ENCODE data around the gene FZR1.
A peak's percentile ranks its signal among the peaks of the same experiment; 100 is the strongest.

Gene FZR1

DNA sequence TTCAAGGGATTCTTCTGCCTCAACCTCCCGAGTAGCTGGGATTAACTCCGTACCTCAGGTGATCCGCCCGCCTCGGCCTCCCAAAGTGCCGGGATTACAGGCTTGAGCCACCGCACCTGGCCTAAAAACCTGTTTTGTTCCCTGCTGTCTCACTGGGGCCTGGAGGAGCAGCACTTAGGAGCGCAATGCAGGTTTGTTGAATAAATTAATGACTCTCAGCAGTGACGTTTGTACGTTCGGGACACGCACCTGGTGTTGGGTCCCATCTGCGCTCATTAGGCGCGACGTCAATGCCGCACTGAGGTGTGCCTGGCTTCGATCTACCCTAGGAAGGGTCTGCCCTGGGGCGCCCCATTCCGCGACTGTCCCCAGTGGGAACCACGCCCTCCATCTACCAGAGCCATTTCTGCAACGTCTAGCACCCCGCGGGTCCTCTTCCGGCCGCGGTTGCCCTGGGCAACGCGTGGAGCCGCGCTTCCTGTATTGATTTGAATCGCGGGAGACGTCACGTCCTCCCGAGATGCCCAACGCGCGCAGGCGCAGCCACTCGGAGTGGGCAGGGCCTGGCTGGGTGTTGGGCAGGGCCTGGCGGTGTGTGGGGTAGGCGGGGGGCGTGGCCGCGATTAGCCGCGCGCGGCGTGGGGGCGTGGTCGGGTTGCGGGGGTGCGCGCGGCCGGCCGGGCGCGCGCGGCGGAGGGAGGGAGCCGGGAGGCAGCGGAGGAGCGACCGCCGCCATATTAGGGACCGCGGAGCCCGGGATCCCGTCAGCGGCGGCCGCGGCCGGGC lies at the start of gene FZR1:
Gene FZR1, plus strand, starts transcription at position 714 of the 786 bp plus-strand sequence. CDS start 16,679 bp downstream, outside the sequence.
- DNase-seq (ENCODE audit: low spot score): peak; percentile 97

DNA sequence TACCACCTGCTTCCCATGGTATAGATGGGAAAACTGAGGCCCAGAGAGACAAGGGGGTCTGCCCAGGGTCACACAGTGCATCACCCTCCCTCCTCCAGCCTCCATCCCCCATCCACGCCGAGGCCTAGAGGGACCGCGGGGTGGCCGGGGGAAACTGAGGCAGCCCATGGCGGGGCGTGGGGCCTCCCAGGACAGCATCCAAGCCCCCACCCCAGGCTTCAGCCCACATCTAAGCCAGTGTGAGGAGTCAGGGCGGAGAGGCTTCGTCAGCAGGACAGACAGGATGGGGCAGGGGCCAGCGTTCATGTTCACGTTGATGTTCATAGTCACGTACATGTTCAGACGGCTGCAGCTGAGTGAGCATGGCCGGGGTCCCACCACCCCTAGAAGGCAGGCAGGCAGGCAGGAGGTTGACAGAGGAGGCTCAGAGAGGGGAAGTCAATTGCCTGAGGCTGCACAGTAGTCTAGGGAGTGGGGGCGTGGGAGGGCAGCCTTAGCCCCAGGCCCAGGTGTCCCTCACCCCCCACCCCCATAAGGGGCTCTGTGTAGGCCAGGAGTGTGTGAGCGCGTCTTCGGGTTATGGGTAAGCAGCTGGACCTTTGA lies 49.1 kb upstream of the FZR1 start:
- no peak for DNase-seq (ENCODE audit: low spot score)

DNA sequence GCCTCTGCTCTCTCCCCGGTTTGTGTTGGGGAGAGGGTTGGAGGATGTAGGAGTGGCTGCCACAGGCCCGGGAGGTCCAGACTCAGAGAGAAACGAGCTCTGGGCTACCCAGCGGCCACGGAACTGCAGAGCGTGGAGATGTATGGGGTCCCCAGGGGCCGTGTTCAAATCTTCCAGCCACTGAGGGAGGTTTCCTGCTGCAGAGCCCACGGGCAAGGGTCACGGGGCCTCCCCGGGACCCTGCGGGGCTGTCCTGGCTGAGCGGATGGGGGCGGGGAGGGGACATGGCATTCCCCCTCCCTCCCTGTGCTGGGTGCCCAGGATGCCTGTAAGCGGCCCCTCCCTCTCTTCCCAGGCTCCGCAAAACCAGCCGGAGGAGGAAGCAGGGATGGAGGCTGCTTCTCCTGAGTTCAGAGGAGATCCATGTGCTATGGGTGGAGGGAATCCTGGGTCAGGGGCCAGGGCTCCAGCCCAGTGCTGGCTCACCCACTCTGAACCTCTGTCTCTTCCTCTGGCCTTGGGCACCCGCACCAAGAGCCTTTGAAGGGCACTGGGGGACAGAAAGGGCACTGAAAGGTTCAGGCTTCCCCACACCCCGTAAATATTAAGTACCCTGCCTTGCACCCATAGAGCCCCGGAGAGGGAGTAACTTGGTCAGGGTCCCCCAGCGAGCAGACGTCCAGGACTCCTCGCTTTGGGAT lies 48.4 kb upstream of the FZR1 start:
- DNase-seq (ENCODE audit: low spot score): no peak

DNA sequence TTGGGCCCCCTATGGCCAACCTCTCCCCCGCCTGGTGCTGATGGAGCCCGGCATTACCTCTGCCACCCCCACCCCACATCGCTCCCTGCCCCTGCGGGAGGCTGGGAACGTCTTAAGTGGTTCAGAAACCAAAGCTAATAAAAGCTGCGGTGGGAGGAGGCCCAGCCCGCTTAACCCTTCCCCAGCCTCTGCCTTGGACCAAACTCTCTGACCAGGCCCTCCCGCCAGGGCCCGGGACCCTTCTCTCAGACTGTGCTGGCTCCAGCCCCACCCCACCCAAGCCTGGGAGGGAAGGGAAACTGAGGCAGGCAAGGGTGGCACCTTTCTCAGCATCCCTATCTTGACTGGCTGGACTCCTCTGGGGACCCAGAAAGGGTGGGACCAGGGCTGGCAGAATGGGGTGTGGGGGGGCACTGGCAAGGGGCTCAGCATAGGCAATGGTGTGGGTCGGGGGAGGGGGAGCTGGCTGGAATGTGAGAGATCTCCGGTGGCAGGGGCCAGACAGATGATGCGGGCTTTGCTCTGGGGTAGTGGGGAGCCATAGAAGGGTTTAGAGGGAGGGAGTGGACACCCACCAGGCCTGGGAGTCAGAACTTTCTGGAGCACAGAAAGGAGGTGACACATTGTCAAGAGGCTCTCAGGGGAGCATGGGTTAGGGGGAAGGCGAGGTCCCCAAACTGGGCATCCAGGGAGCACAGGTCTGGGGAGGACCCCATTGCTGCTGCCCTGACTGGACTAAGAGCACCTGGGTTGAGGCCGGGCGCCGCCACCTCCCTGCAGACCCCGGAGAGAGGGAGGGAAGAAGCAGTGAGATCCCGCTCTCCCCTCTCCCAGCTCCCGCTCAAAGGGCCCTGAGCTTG lies 47.7 kb upstream of the FZR1 start:
- no peak for DNase-seq (ENCODE audit: low spot score)

DNA sequence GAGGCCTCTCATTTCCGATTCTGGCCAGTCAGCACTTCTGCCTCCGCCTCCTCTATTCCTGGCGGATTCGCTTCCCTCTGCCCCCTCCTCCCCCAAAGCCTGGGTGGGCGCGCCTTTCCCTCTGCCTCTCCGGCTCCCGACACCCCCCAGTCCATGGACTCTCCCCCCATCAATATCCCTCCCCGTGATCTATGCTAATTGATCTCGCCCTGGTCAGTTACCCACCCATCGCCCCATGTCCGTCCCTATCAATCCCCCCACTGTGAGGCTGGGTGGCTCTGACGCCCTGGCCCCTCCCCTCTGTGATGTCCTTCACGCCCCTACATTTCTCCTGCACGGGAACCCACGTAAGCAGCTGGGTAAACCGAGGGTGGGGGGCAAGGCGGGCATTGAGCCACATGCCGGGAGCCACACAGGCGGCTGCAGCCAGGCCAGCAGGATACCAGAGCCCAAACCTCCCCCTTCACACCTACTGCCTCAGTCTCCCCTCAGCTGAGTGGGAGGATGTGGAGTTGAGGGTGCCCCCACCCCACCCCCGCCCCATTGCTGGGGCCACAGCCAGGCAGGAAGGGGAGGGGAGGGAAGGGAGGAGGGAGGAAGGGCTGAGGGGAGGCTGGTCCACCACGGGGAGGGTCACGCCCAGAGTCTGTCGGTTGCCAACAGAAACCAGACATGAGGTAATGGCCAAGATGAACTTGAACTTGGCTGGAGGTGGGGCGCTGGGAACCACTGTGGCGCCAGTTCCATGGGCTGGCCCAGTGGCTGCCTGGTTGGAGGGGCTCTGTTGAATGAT lies 46.8 kb upstream of the FZR1 start:
- DNase-seq (ENCODE audit: low spot score): no peak

DNA sequence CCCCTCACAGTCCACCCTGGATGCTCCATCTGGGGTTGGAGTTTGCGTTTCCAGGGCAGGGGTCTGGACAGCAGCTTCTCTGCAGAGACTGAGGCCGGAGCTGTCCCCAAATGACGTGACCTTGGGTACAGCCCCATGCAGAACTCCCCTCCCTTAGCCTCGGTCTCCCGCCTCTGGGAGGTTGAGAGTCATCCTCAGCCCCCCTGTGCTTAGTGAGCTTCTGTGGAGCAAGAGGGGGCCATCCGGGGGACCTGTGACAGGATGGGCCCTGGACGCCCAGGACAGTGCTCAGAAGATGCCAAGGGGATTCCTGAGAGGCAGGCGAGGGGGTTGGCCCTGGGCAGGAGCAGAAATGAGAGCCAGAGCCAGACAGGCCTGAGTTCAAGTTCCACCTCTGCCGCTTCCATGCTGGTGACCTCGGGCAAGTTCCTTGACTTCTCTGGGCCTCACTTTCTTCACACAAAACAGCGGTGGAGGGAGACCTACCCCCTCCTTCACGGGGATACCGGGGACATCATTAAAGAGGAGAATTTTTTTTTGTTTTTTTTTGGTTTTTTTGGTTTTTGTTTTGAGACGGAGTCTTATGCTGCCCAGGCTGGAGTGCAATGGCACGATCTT lies 46.0 kb upstream of the FZR1 start:
- no peak for DNase-seq (ENCODE audit: low spot score)

DNA sequence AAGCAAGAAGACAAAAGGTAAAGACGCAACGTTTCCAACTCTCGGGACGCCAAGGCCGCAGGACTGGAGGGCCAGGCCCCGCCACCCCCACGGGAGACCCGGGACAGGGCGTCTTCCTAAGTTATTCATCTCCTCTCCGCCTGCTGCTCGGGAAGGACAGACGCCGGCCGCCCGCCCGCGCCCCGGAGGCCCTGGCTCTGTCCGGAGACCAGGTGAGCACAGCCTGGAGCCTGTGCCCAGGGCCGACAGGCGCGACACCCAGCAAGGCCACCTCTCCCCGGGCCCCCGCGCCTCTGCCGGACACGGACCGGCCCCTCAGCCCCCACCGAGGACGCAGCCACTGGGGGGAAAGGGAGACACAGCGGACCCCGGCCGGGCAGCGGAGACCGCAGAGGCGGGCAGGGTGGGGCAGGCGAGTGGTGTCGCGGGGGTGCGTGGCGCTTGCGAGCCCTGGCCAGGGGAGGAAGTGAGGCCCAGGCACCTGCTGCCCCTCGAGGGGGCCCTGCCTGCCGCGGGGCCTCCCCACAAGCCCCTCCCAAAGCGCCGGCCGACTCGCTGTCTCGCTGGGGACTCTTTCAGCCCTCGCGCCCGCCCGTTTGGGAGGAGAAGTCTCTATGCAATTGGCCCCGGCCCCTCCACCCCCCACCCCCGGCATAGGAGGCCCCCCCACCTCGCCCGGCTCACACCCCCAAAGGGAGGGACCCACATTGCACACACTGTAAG lies 43.0 kb upstream of the FZR1 start:
- no peak for DNase-seq (ENCODE audit: low spot score)

DNA sequence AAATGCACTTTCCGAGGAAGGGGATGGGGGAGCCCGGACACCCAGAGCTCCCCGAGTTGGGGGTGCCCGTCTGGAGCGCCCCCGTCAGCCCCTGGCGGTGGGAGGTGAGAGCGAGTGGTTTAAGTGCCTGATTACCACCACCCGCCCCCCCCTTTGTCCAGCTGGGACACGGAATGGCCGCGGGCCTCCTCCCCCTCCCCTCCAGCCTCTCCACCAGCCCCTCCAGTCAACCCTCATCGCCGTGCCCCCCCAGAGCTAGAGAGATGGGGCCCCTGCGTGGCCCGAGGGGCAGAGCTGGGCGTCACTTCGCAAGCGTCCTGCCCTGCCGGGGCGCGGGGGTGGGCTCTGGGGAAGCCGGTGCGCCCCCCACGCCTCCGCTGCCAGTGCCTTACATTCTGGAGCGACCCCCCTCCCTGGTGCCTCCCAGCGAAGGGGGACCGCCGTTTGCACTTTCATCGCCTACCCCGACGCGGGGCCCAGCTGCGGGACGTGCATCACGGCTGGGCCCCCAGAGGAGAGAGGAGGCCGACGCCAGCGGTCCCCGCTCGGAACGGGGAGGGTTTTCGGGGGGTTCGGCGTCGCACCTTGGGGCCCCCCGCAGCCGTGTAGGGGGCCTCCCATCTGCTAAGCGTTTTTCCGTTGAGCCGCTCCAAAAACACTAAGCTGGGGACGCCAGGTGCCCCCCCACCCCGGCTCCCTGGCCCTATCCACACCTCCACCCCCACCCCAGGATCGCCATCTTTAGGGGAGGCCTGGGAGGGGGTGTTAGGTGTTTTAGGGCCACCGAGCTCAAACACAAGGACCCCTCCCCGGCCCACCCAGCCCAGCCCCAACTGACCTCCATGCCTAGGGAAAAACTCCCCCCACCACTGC lies 42.2 kb upstream of the FZR1 start:
- no peak for DNase-seq (ENCODE audit: low spot score)

DNA sequence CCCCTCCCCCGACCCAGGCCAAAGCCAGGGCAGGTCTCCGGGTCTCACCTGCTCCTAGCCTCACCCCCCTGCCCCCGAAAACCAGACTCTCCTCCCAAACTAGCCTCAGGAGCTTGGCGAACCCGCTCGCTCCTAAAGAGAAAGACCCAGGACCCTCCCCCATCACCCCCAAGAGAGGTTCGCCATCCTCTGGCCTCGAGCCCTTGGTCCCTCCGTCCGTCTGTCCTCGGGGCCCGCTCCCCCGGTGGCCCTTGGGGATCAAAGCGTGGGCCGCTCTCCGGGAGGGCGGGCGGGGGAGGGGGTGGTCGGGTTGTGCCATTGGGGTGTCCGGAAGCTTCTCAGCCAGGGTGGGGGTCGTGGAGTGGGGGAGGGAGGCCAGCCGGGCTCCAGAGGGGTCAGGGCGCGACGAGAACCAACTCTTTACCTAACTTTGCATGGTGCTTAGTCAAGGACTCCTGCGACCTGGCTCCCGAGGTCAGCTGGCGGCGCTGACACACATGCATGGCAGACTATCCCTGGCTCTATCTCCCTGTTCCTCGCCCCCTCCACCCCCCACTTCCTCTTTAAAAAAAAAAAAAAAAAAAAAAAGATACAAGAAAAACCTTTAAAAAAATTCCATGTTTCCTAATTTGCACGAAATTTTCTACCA lies 41.4 kb upstream of the FZR1 start:
- no peak for DNase-seq (ENCODE audit: low spot score)

DNA sequence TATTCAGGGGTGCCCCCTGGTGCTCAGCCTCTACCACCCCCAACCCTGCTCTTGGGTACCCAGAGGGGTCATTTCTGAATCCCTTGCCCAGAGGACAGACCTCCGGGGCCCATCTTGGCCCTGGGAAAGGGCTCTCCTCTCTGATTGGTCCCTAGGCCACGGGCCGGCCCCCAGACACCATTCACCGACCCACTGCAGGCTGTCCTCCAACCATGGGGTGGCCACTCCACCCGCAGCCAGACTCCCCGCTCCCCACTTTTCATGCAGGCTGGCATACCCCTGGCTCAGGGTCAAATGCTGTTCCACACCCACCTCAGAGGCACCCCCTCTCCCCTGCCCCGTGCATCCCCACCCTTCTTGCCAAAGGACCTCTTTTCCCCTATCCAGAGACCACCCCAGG lies 40.6 kb upstream of the FZR1 start:
- no peak for DNase-seq (ENCODE audit: low spot score)

DNA sequence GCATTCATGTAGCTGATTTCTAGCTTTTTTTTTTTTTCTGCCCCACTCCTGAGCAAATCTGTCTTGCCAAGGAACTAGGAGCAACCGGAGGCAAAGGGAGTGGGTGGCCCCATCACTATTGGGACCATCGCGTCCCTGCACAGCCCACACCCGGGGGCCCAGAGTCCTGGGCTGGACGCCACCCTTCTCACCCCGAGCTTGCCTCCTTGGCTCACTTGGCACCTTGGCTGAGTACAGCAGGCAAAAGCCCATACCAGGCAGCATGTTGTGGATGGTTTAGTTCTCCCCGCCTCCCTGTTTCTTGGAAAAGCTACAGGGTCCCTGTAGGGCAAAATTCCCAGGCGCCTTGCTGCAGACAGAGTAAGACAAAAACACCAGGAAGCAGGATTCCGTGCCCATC lies 39.5 kb upstream of the FZR1 start:
- DNase-seq (ENCODE audit: low spot score): no peak

DNA sequence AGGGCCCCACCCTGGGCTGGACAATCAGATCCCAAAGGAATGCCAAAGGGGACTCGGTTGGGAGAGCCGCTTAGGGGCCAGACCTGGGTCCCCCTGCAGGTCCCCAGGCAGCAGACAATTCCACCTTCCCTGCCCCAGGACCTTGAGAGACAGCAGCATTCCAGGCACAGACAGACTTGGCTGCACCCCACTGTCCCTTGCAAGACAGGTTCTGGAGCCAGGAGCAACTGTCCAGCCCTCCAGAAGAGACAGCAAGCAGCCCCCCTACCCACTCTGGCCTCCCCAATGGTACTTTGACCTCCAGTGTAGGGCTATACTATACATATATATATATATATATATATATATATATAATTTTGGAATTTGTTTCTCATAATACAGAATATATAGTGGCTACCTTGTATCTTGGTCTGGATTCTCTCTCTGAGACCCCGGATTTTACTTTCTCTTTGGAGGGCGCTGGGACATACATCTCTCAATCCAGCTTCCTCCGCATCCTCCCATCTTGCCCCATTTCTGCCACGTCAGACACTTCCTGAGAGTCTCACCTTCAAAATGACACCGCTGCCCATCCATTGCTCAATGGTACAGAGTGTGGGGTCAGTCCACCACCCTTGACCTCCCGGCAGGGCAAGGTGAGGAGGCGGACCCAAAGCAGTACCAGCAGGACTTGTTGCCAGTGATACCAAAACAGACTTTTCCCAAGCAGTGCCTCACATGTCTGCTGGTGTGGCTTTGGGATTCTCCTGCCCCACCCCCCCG lies 38.5 kb upstream of the FZR1 start:
- DNase-seq (ENCODE audit: low spot score): no peak

DNA sequence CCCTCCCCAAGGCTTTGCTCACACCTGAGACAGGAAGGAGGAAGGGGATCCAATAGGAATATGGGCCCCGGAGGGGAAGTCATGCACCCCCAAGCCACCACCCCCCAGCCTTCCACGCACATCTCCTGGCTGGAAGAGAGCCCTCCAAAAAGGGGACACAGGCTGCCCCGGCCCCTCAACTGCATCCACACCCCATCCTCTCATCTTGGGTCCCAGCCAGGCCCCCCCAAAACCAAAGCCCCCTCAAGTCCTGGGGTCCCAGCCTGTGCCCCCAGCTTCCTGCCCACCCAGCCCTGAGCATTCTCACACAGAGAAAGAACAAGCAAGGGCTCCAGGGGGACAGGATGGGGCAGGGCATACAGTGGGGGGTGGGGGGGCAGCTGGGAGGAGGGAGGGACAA lies 37.9 kb upstream of the FZR1 start:
- no peak for DNase-seq (ENCODE audit: low spot score)

DNA sequence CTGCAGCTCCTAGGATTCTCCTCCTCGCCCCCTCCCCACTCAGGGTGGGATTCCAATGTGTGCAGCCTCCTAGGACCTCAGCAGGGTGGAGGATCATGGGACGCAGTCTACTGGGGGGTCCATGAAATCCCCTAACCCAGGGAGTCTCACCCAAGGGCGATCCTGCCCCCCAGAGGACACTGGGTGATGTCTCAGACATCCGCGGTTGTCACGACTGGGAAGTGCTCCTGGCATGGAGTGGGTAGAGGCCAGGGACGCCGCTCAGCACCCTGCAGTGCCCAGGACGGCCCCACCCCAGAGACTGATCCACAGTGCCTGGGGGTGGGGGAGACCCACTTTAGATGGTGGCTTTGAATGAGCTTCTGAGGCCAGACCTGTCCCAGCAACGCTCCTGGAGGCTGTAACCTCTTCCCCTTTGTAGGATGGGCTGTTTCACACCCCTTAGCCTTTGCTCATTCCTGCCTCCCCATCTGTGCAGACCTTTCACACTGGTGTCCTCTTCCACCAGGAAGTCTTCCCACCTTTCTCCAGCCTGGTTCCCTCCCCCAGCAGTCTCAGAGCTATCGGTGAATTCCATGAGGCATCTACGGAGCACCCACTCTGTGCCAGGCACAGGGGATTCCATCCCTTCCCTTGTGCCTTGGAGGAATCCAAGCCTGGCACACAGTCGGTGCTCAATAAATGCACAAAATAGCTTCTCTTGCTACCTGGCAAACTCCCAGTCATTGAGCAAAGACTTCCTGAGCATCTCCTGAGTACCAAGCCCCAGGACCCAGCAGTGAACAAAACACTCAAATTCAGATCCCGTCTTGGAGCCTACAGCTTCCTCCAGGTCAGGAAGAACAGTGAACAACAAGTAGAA lies 36.2 kb upstream of the FZR1 start:
- no peak for DNase-seq (ENCODE audit: low spot score)

DNA sequence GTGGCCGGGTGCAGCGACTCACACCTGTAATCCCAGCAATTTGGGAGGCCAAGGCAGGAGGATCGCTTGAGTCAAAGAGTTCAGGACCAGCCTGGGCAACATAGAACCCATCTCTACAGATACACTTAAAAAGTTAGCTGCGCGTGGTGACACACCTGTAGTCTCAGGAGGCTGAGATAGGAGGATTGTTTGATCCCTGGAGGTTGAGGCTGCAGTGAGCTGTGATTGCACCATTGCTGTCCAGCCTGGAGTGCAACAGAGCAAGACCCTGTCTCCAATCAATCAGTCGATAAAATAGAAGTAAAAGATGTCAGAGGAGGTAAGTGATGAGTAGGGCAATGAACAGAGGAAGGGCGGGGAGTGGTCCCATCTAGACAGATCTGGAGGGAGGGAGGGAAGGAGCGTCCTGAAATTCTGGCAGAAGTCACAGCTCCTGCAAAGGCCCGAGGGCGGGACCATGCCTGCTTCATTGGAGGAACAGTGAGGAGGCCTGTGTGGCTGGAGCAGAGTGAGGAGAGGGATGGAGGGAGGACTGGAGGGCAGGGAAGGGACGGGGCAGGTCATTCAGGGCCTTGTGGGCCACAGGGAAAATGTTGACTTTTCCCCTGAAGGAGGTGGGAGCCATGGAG lies 35.5 kb upstream of the FZR1 start:
- DNase-seq (ENCODE audit: low spot score): no peak

DNA sequence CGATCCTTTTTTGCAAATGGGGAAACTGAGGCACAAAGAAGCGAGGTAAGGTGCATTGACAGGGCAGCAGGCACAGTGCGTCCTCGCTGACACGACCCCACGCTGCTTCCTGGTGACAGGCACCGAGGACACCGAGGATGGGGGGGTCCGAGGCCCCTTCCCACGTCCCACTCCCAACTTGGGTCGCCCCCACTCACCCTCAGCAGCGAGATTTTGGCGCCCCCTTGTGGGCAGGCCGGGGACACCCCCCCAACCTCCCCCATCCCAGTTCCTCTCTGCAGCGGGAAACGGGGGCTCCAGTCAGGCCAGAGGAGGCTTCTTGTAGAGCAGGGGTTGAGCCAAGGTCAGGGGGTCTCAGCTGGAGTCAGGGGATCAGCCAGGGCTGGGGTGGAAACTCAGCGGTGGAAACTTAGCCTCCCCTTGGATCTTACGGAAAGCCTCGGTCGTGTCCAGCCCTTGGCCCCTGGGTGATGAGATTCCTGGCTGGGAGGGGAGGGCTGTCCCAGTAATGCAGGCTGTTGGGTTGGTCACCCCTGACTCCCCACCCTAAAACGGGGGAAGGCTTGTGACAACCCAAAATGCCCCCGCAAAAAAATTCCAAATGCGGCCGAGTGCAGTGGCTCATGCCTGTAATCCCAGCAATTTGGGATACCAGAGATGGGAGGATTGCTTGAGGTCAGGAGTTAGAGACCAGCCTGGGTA lies 34.0 kb upstream of the FZR1 start:
- DNase-seq (ENCODE audit: low spot score): peak; percentile 63

Data from HuH-7 (cell line).